Endothelial cell of umbilical vein (primary cell): ENCODE measurements around the gene RPS6KA1. TPM values are rescaled to one million over a fixed set of nuclear protein-coding genes. Genes with fewer than 3 reads are reported as not detected.

Experiments
- Bru-seq: library from RNA; stranded (reverse); fragments of 400-500 nt; gene quantifications from one replicate; lab custom pipeline; 2021; lab: Mats Ljungman, UMichigan
- BruChase-seq, 2 experiments: library from RNA; stranded (reverse); fragments of 400-500 nt; gene quantifications; one replicate each; lab custom pipeline; 2021; lab: Mats Ljungman, UMichigan
- BruUV-seq: library from RNA; stranded (reverse); fragments of 400-500 nt; replicated peaks from 2 replicates; lab custom pipeline; 2021; lab: Mats Ljungman, UMichigan
- CTCF ChIA-PET: fragments of 300-600, 350-600 bp; sonication (Branson Sonifier 250); formaldehyde crosslinking; loops from one replicate; lab custom pipeline; 2021; ENCODE audit warnings: antibody characterized with exemption, inconsistent platforms; lab: Charles Lee
- POLR2A ChIA-PET: fragments of 300-600, 350-600 bp; sonication (Branson Sonifier 250); formaldehyde crosslinking; loops from one replicate; lab custom pipeline; 2021; ENCODE audit warnings: antibody characterized with exemption, inconsistent platforms; lab: Charles Lee
- DNase-seq: peaks from one replicate; pipeline ENCODE4 v3.0.0-alpha.2; 2011; ENCODE audit warnings: low read depth, low spot score
- FAIRE-seq: peaks from 2 replicates; lab custom pipeline; 2011; peaks lifted over from hg19 to GRCh38; lab: Jason Lieb, UNC
- H2AFZ ChIP-seq: 2 replicates; pipeline ENCODE4 v1.6.0; 2012; ENCODE audit warnings: low read depth, low read length, control low read depth, inconsistent platforms
- H3K27ac ChIP-seq: 2 replicates; pipeline ENCODE4 v1.5.1; 2011; ENCODE audit warnings: low read depth, mild to moderate bottlenecking, control low read depth, low read length, moderate library complexity; ENCODE audit not compliant: insufficient read depth
- H3K27me3 ChIP-seq, 2 experiments: 2 replicates each; pipeline versions ENCODE4 v1.6.0 to v1.6.1; 2011; ENCODE audit warnings: low read length in 2 of 2, mixed read lengths in 1 of 2; ENCODE audit not compliant: control insufficient read depth in 2 of 2, insufficient read depth in 2 of 2
- H3K36me3 ChIP-seq, 2 experiments: 2 replicates in 1 of 2; 3 replicates in 1 of 2; pipeline ENCODE4 v1.5.1; 2011; ENCODE audit warnings: low read length in 2 of 2, mild to moderate bottlenecking in 1 of 2, moderate library complexity in 1 of 2; ENCODE audit not compliant: control insufficient read depth in 2 of 2, insufficient read depth in 2 of 2; ENCODE audit errors: extremely low read depth in 1 of 2
- H3K4me1 ChIP-seq: 3 replicates; pipeline ENCODE4 v1.5.1; 2011; ENCODE audit warnings: mild to moderate bottlenecking, low read length; ENCODE audit not compliant: control insufficient read depth, insufficient read depth; ENCODE audit errors: extremely low read depth
- H3K4me2 ChIP-seq: 2 replicates; pipeline ENCODE4 v1.6.1; 2011; ENCODE audit warnings: low read length, control low read depth, mixed read lengths; ENCODE audit not compliant: insufficient read depth
- H3K4me3 ChIP-seq, 3 experiments: fragments of 200-600 bp in 1 of 3; sonication (generic), shearing (Covaris generic) in 1 of 3; replicated peaks in 1 of 3; 2 replicates each; pipeline ENCODE4 v1.5.1; 2011 to 2016; ENCODE audit warnings: control low read depth in 3 of 3, low read length in 3 of 3, mild to moderate bottlenecking in 2 of 3, inconsistent platforms in 1 of 3, low read depth in 1 of 3, moderate library complexity in 1 of 3; ENCODE audit not compliant: insufficient read depth in 1 of 3
- H3K79me2 ChIP-seq: 2 replicates; pipeline ENCODE4 v1.6.0; 2012; ENCODE audit warnings: low read length, inconsistent platforms; ENCODE audit not compliant: control insufficient read depth, insufficient read depth
- H3K9ac ChIP-seq: replicated peaks from 2 replicates; pipeline ENCODE3; 2011; ENCODE audit warnings: low read length, control low read depth; ENCODE audit not compliant: insufficient read depth; ENCODE audit errors: extremely low read depth
- H3K9me1 ChIP-seq: replicated peaks from 3 replicates; pipeline ENCODE4 v1.6.0; 2011; ENCODE audit warnings: mild to moderate bottlenecking, low read length; ENCODE audit not compliant: control insufficient read depth, insufficient read depth; ENCODE audit errors: extremely low read depth
- H3K9me3 ChIP-seq: replicated peaks from 2 replicates; pipeline ENCODE4 v1.5.1; 2012; ENCODE audit warnings: low read length, inconsistent platforms; ENCODE audit not compliant: control insufficient read depth, insufficient read depth
- H4K20me1 ChIP-seq: replicated peaks from 2 replicates; pipeline ENCODE3; 2011; ENCODE audit warnings: mild to moderate bottlenecking, low read length; ENCODE audit not compliant: control insufficient read depth, insufficient read depth; ENCODE audit errors: extremely low read depth
- FOS ChIP-seq: IDR thresholded peaks from 2 replicates; pipeline ENCODE4 v1.6.1; 2011; ENCODE audit warnings: mild to moderate bottlenecking, low read length, moderate library complexity, borderline replicate concordance; ENCODE audit not compliant: insufficient read depth
- MYC ChIP-seq: IDR thresholded peaks from one replicate; pipeline ENCODE4 v1.6.1; 2011; ENCODE audit warnings: mild to moderate bottlenecking, low read depth, low read length
- POLR2A ChIP-seq: IDR thresholded peaks from 2 replicates; pipeline ENCODE4 v1.6.1; 2012; ENCODE audit warnings: low read depth, mild to moderate bottlenecking, control low read depth, low read length
- POLR2AphosphoS5 ChIP-seq: IDR thresholded peaks from 2 replicates; pipeline ENCODE4 v1.6.1; 2012; ENCODE audit warnings: low read depth, mild to moderate bottlenecking, control low read depth, low read length, moderate library complexity; ENCODE audit not compliant: insufficient read depth
- dilution Hi-C: fragments of 300-500 bp; cut with MboI; formaldehyde crosslinking; loops from one replicate; pipeline ENCODE4 v1.15.0; 2019; ENCODE audit warnings: low sequenced_read_pairs; ENCODE audit not compliant: extremely low pct_ligation_motif_present
- intact Hi-C: fragments of 100-400 bp; cut with micrococcal nuclease; formaldehyde crosslinking; loops from one replicate; pipeline ENCODE4 v1.10.0; 2022
- long read RNA-seq: library from polyadenylated mRNA; stranded (forward); transcript quantifications from one replicate; pipeline ENCODE4 v2.0.0, GENCODE V29; 2021
- polyA minus RNA-seq, 3 experiments: library from RNA; depleted of rRNA, polyadenylated mRNA; stranded (reverse); fragments of >200 nt; gene quantifications; 1 replicate in 1 of 3; 2 replicates in 2 of 3; pipeline ENCODE4 v1.2.3, GENCODE V29; 2011
- polyA plus RNA-seq, 4 experiments: library from polyadenylated mRNA; depleted of rRNA in 3 of 4; stranded (reverse) in 3 of 4; unstranded in 1 of 4; fragments of >200 nt; gene quantifications; 2 replicates each; pipeline versions ENCODE4 v1.2.1 to v1.2.3, GENCODE V29; 2011 to 2012; ENCODE audit warnings: missing spikeins in 1 of 4
- total RNA-seq: library from RNA; stranded (reverse); gene quantifications from 2 replicates; pipeline ENCODE4 v1.2.3, GENCODE V29; 2021
- TF ChIP-seq, protein P1 (sequence below): IDR thresholded peaks from 2 replicates; pipeline ENCODE4 v1.6.1; 2011; ENCODE audit not compliant: insufficient read depth, insufficient read length
- TF ChIP-seq, protein P2 (sequence below), 2 donors: IDR thresholded peaks; 1 replicate in 1 of 2; 2 replicates in 1 of 2; pipeline ENCODE4 v1.5.1; 2011; ENCODE audit warnings: low read length in 2 of 2, mild to moderate bottlenecking in 2 of 2, moderate library complexity in 2 of 2, control low read depth in 1 of 2, inconsistent platforms in 1 of 2, low read depth in 1 of 2; ENCODE audit not compliant: insufficient read depth in 1 of 2; ENCODE audit errors: extremely low read depth in 1 of 2

Gene RPS6KA1
- total RNA-seq (13.3 and 15.5 TPM in 2 replicates), polyA plus RNA-seq (6.7 and 7.2 TPM in 2 replicates), polyA minus RNA-seq (10.0 and 13.6 TPM in 2 replicates), Bru-seq, nascent RNA (percentile 35 among the genes with signal in this experiment), BruChase-seq, experiment 1, labeled RNA remaining after a 6-hour chase (percentile 44 among the genes with signal in this experiment), BruChase-seq, experiment 2, labeled RNA remaining after a 2-hour chase (percentile 42 among the genes with signal in this experiment)
- 8.1 and 9.0 TPM in 2 replicates for polyA plus RNA-seq (2011; cell fraction: cytosol; rRNA removed)
- 8.5 and 9.3 TPM in 2 replicates for polyA plus RNA-seq (2011; cell fraction: nucleus; rRNA removed)
- 11.7 and 11.9 TPM in 2 replicates for polyA plus RNA-seq (2012)
- 58.2 TPM for polyA minus RNA-seq (2011; cell fraction: cytosol; rRNA and poly(A)+ RNA removed)
- polyA minus RNA-seq (2011; cell fraction: nucleus; rRNA and poly(A)+ RNA removed): 5.5 and 6.9 TPM in 2 replicates
- long read RNA-seq, transcript RPS6KA1-204 (22 exons, 3,186 nt): major isoform, 29 of 33 reads
- long read RNA-seq, partial matches to known transcripts: 4 of 33 reads
- long read RNA-seq, other reads (novel, unspliced or antisense): 0 of 33 reads

DNA sequence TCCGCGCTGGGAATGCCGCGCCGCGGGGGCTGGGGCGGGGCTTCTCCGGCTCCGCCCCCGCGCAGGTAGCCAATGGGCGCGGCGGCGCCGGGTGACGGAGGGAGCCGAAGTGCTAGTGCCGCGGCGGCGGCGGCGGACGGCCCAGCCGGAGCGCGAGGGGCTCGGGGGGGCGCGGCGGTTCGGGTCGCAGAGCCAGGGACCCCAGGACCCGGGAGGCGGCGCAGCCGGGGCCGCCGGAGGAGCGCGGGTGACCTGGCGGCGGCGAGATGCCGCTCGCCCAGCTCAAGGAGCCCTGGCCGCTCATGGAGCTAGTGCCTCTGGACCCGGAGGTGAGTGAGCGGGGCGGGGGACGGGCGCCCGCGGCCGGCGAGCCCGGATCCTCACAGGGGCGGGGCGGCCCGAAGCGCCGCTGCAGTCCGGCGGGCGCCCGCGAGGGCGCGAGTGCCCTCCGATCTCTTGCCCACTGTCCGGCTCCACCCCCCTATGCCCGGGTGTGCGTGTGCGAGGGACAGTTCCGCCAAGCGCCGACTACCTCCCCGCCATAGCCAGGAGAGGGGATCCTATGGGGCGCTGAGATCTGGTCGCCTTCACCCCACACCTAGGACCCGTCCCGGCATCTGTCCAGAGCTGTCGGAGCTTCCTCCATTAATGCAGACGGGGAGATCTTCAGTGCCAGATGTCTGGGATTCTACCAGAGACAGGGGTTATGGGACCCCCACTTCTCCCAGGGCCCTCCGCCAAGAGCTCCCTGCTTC lies at the start of gene RPS6KA1:
TSS of gene RPS6KA1 (plus strand) at position 107 of the 755 bp plus-strand sequence. CDS start at position 267, 160 bp downstream.
- no peaks in the 10 kb centered on the region for H3K9me1 ChIP-seq
- peak within 1 kb of the TSS; percentile 49 for H3K27ac ChIP-seq
- dilution Hi-C loops: no loop called here
- BruUV-seq: no TSS peak
- peak within 1 kb of the TSS; percentile 99 for H2AFZ ChIP-seq
- H3K4me3 ChIP-seq: peak within 1 kb of the TSS; percentile 50 to 70 (median 60)
- FAIRE-seq (peak; percentile 68), DNase-seq (peak; percentile 44)
- ChIA-PET CTCF (interaction anchor here (1.0 to 3.7 kb wide), 5 partner anchors 9 to 113 kb away, joined by 3 to 30 read pairs (median 3); no protein-coding TSS in a partner anchor), POLR2A (no interaction called here)
- H3K4me2 ChIP-seq: peak within 1 kb of the TSS; percentile 72
- no peaks in the 10 kb centered on the region for H3K36me3 ChIP-seq
- no peaks in the 10 kb centered on the region for H4K20me1 ChIP-seq
- no peaks in the 10 kb centered on the region for H3K9me3 ChIP-seq
- H3K79me2 ChIP-seq: no peaks in the 10 kb centered on the region
- peaks cover 10% of the 10 kb centered on the region for H3K4me1 ChIP-seq
- intact Hi-C loops: no loop called here
- TF ChIP-seq, protein P1, sequence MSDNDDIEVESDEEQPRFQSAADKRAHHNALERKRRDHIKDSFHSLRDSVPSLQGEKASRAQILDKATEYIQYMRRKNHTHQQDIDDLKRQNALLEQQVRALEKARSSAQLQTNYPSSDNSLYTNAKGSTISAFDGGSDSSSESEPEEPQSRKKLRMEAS: no peak
- TF ChIP-seq POLR2A (peak; percentile 61), FOS (no peak), POLR2AphosphoS5 (peak; percentile 85), MYC (no peak)
- TF ChIP-seq, protein P2, sequence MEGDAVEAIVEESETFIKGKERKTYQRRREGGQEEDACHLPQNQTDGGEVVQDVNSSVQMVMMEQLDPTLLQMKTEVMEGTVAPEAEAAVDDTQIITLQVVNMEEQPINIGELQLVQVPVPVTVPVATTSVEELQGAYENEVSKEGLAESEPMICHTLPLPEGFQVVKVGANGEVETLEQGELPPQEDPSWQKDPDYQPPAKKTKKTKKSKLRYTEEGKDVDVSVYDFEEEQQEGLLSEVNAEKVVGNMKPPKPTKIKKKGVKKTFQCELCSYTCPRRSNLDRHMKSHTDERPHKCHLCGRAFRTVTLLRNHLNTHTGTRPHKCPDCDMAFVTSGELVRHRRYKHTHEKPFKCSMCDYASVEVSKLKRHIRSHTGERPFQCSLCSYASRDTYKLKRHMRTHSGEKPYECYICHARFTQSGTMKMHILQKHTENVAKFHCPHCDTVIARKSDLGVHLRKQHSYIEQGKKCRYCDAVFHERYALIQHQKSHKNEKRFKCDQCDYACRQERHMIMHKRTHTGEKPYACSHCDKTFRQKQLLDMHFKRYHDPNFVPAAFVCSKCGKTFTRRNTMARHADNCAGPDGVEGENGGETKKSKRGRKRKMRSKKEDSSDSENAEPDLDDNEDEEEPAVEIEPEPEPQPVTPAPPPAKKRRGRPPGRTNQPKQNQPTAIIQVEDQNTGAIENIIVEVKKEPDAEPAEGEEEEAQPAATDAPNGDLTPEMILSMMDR (IDR thresholded peaks at IDR 0.05; ENCODE audit: extremely low read depth in 1 of 2, insufficient read depth in 1 of 2, low read depth in 1 of 2, low read length in 2 of 2): no peak
- peak within 1 kb of the TSS; percentile 57 for H3K9ac ChIP-seq
- no peaks in the 10 kb centered on the region for H3K27me3 ChIP-seq
